Loucy (cell line): Measurements from ENCODE around the gene CUX1.

ENCODE experiments used
- EZH2phosphoT487 ChIP-seq: fragments of 200-600 bp; IDR thresholded peaks from 2 replicates; pipeline ENCODE4 v1.6.1; 2018; ENCODE audit warnings: antibody characterized with exemption, mild to moderate bottlenecking, moderate library complexity, borderline replicate concordance
- TF ChIP-seq, protein P1 (sequence below): fragments of 200-600 bp; sonication (generic); conservative IDR thresholded peaks from 2 replicates; pipeline ENCODE4 v1.5.1; 2014; ENCODE audit warnings: mild to moderate bottlenecking, antibody characterized with exemption, low read length

- TF ChIP-seq, protein P1, sequence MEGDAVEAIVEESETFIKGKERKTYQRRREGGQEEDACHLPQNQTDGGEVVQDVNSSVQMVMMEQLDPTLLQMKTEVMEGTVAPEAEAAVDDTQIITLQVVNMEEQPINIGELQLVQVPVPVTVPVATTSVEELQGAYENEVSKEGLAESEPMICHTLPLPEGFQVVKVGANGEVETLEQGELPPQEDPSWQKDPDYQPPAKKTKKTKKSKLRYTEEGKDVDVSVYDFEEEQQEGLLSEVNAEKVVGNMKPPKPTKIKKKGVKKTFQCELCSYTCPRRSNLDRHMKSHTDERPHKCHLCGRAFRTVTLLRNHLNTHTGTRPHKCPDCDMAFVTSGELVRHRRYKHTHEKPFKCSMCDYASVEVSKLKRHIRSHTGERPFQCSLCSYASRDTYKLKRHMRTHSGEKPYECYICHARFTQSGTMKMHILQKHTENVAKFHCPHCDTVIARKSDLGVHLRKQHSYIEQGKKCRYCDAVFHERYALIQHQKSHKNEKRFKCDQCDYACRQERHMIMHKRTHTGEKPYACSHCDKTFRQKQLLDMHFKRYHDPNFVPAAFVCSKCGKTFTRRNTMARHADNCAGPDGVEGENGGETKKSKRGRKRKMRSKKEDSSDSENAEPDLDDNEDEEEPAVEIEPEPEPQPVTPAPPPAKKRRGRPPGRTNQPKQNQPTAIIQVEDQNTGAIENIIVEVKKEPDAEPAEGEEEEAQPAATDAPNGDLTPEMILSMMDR: no peak
- TF ChIP-seq EZH2phosphoT487: no peak
These were observed 173.5 kb downstream of the CUX1 start for GRCh38 chr7:101990811-101991418.
